NCI-H2196 (cell line): ENCODE results near the gene UPF3B.
A peak's percentile ranks its signal among the peaks of the same experiment; 100 is the strongest.
"Not testable (repeated sequence)": the region's sequence is repeated elsewhere in the genome, so short reads cannot be mapped to it uniquely, and the experiment has no call there.

ENCODE experiments used
- DNase-seq: peaks from one replicate; lab custom pipeline; 2025; ENCODE audit not compliant: unreplicated experiment; lab: John Stamatoyannopoulos, UW

UPF3B gene

DNA sequence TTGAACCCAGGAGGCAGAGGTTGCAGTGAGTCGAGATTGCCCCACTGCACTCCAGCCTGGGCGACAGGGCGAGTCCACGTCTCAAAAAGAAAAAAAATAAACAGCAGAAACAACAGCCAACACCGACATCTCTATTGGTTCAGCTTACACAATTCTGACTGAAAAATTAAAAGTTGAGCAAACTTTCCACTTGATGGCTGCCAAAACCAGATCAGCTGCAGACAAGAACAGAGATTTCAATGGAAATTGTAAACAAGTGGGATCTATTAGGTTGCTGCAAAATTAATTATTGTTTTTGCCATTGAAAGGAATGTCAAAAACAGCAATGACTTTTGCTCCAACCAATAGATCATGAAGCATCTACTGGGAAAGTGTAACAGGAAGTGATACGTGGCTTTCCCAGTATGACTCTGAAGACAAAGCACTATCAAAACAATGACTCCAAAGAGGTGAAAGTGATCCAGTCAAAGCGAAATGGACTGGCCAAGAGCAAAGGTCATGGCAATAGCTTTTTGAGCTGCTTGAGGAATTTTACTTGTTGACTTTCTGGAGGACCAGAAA lies 26.3 kb downstream of the UPF3B start:
- DNase-seq = no peak

DNA sequence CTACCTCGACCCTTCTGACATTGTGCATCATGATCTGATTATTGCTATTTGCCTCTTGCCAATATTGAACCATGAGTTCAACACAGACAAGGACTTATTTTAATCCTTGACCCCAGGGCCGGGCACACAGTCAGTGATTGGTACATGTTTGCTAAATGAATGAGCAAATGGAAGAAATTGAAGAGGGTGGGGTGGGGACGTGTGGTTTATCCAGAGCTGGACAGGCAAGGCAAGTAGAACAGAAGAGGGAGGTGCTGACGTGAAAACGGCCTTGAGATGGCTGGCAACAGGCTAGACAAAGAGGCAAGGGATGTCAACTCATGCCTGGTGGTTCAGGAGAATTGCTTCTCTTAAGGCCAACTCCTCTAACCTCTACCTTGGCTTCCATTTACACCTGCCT lies 28.5 kb downstream of the UPF3B start:
- not testable (repeated sequence) for DNase-seq

DNA sequence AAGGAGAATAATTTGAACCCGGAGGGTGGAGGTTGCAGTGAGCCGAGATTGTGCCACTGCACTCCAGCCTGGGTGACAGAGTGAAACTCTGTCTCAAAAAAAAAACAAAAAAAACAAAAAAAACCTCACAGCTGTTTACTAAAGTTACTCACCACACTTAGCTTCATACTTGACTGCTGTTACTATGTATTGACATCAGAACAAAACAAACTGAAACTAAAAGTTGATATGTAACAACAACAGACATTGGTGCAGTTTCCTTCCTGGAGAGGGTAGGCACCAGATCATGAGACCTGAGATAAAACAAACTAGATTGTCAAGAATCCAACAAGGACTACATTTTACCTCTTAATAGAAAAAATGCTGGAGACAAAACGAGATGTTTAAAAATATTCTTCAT lies 31.1 kb downstream of the UPF3B start:
- DNase-seq = not testable (repeated sequence)

DNA sequence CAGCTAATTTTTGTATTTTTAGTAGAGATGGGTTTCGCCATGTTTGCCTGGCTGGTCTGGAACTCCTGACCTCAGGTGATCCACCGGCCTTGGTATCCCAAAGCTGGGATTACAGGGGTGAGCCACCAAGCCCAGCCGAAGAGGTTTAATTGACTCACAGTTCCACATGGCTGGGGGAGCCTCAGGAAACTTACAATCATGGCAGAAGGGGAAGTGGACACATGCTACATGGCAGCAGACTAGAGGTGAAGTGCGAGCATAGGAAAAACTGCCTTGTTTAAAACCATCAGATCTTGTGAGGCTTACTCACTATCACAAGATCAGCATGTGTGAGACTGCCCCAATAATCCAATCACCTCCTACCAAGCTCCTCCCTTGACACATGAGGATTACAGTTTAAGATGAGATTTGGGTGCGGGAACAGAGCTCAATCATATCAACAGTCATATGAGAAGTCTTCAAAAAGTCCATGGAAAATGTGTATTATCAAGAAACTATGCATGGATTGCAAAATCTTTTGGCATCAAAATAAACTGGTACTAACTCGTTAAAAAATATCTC lies 35.6 kb downstream of the UPF3B start:
- no peak for DNase-seq

DNA sequence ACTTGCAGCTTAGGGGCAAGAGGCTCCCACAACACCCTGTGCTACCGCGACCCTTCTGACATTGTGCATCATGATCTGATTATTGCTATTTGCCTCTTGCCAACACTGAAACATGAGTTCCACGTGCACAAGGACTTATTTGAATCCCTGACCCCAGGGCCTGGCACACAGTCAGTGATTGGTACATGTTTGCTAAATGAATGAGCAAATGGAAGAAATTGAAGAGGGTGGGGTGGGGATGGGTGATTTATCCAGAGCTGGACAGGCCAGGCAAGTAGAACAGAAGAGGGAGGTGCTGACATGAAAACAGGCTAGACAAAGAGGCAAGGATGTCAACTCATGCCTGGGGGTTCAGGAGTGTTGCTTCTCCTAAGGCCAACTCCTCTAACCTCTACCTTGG lies 36.5 kb downstream of the UPF3B start:
- no peak for DNase-seq

DNA sequence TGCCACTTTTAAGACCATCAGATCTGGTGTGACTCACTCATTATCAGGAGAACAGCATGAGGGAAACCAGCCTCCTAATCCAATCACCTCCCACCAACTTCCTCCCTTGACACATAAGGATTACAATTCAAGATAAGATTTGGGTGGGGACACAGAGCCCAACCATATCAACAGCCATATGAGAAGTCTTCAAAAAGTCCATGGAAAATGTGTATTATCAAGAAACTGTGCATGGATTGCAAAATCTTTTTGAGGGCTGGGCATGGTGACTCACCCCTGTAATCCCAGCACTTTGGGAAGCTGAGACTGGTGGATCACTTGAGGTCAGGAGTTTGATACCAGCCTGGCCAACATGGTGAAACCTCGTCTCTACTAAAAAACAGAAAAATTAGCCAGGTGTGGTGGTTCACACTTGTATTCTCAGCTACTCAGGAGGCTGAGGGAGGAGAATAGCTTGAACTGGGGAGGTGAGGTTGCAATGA lies 43.5 kb downstream of the UPF3B start:
- no peak for DNase-seq

DNA sequence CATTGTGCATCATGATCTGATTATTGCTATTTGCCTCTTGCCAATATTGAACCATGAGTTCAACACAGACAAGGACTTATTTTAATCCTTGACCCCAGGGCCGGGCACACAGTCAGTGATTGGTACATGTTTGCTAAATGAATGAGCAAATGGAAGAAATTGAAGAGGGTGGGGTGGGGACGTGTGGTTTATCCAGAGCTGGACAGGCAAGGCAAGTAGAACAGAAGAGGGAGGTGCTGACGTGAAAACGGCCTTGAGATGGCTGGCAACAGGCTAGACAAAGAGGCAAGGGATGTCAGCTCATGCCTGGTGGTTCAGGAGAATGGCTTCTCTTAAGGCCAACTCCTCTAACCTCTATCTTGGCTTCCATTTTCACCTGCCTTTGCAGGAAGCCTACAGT lies 44.3 kb downstream of the UPF3B start:
- not testable (repeated sequence) for DNase-seq

DNA sequence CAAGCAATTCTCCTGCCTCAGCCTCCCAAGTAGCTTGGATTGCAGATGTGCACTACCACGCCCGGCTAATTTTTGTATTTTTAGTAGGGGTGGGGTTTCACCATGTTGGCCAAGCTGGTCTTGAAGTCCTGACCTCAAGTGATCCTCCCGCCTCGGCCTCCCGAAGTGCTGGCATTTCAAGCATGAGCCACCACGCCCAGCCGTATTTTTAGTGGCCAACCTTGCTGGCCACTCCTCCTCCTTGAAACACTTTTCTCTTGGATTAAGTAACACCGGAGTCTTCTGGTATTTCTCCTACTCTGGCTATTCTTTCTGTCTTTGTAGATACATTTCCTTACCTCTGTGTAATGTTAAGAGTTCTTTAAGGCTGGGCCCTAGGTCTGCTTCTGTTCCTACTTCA lies 50.2 kb downstream of the UPF3B start:
- DNase-seq = no peak

DNA sequence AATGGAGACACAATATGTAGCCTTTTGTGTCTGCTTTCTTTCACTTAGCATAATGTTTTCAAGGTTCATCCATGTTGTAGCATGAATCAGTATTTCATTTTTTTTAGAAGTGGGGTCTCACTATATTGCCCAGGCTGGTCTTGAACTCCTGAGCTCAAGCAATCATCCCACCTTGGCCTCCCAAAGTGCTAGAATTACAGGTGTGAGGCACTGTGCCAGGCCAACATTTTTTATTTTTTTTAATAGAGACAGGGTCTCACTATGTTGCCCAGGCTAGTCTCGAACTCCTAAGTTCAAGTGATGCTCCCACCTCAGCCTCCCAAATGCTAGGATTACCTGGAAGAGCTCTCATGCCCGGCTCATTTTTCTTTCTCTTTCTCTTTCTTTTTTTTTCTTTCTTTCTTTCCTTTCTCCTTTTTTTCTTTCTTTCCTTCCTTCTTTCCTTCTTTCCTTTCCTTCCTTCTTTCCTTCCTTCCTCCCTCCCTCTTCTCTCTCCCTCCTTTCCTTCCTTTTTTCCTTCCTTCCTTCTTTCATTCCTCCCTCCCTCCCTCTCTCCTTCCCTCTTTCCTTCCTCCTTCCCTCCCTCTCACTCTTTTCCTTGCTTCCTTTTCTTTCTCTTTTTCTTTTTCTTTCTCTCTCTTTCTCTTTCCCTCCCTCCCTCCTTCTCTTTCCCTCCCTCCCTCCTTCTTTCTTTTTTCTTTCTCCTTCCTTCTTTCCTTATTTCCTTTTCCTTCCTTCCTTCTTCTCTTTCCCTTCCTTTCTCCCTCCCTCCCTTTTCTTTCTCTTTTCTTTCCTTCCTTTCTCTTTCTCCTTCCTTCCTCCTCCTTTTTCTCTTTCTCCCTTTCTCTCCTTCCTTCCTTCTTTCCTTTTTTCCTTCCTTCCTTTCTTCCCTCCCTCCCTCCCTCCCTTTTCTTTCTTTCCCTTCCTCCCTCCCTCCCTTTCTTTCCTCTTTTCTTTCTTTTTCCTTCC lies 51.2 kb downstream of the UPF3B start:
- no peak for DNase-seq

DNA sequence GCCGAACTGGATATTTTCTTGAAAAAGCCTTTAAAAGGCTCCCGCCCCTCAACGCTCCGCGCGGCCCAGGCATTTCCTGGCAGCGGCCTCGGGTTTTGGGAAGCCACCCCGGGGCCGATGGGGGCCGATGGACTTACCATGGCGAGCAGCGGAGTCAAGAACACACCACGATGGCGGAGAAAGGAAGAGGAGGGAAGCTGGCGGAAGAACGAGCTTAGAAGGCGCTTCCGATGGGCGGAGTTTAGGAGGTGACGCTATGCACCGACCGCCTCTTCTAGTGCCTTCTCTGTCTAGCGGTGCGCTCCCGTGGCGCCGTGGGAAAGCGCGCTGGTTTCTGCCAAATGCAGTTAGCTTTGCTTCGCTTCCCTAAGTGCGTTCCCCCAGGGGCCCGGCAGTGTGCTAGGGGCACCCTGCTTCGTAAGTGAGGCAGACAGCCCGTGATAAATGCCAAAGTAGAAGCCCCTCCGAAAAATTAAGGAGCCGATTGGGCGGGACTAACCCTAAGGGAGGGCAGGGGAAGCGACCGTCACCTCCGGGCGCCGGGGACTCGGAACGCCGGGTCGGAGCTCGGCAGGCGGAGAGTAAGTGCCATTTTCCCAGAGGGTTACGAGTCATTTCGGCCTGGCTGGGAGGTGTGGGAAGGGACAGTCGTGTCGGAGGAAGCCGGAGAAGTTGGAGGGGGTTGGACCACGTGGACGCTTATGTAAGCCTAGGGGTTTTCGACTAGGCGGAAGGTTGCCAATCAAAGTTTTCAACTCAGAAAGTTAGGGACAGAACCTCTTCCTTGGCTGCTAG lies 61.1 kb downstream of the UPF3B start, which contains the start of gene RPL39:
TSS of gene RPL39 (minus strand) at position 194 of the 795 bp plus-strand sequence. CDS start at position 140, 54 bp downstream.
- DNase-seq = peak; percentile 79

DNA sequence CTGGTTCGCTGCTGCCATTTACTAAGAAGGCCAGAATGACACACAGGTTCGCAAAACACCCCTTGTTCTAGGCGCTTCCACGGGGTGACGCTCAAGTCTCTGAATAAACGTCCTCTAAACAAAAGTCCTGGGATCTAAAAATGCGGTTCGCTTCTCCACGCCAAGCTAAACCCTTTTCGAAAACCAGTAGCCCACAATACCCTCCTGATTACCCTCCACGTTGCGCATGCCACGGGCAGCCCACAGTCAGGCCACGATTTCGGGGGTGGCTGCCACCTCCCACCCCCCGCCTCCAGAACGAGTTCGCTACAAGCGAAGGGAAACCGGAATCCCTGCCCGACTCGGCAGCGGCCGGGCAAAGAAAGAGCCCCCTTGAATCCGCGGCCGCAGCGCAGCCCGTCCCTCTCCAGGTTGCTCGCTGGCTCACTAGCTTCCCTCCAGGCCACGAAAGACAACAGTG lies 61.8 kb downstream of the UPF3B start:
- peak; percentile 5 for DNase-seq

DNA sequence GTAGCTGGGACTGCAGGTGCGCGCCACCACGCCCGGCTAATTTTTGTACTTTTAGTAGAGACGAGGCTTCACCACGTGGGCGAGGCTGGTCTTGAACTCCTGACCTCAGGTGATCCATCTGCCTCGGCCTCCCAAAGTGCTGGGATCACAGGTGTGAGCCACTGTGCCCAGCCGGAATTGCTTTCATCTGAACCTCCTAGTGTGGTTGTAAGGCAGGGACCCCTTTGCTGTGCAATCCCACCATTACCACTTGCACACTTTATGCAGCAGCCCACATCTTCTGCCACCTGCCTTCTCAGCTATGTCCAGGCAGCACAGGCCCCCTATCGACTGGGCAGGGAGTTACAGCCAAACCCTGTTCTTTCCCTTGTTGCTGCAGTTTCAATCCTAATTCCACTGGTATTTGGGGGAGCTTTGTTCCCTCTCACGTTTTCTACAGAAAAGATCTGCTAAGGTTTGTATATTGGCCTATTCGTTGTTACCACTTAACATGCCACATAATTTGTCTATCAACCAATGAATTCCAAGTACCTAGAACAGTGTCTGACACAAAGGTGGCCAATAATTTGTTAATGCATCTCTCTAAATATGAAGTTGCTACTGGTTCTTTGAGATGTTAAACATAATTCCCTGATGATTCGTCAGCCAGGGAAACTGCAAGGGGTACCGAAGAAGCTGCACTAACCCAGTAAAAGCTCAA lies 67.9 kb downstream of the UPF3B start:
- peak; percentile 0 for DNase-seq
